Coronary artery (tissue), 2 donors: ENCODE results near the gene ZNF281.

Experiments used
- DNase-seq: peaks from one replicate; pipeline ENCODE4 v3.0.0-alpha.2; 2017; ENCODE audit warnings: low spot score
- H3K27ac ChIP-seq, 2 donors: fragments of 200-600 bp; sonication (generic); one replicate each; pipeline ENCODE4 v1.5.1; 2016 to 2019
- H3K4me3 ChIP-seq: fragments of 200-600 bp; sonication (generic); 2 replicates; pipeline ENCODE4 v1.5.1; 2016; ENCODE audit warnings: mild to moderate bottlenecking, moderate library complexity
- CTCF ChIP-seq: fragments of 200-600 bp; sonication (generic); IDR thresholded peaks from one replicate; pipeline ENCODE4 v1.5.1; 2019; ENCODE audit warnings: antibody characterized with exemption

Gene ZNF281

GRCh38 chr1:200409761-200410565, at the start of gene ZNF281:
ZNF281 (minus strand) TSS chr1:200410036; CDS start chr1:200409705, 331 bp downstream.
- Histone ChIP-seq H3K27ac (peak within 1 kb of the TSS; percentile 68 to 92), H3K4me3 (peak within 1 kb of the TSS; percentile 96)
- TF ChIP-seq CTCF = no peak
- peak; percentile 94 for DNase-seq

GRCh38 chr1:200458780-200459179, 48.9 kb upstream of the ZNF281 start:
- H3K27ac ChIP-seq = no peak overlapping the region
- no peak overlapping the region for H3K4me3 ChIP-seq
- no peak for TF ChIP-seq CTCF
- DNase-seq = no peak

- no peak for TF ChIP-seq CTCF
- no peak for DNase-seq
- H3K4me3 ChIP-seq = no peak overlapping the region
- no peak overlapping the region for H3K27ac ChIP-seq
Observed at GRCh38 chr1:200457810-200458209, 48.0 kb upstream of the ZNF281 start.

GRCh38 chr1:200454425-200454824, 44.6 kb upstream of the ZNF281 start:
- no peak overlapping the region for H3K4me3 ChIP-seq
- DNase-seq = no peak
- no peak overlapping the region for H3K27ac ChIP-seq
- TF ChIP-seq CTCF = no peak

GRCh38 chr1:200453553-200453905, 43.7 kb upstream of the ZNF281 start:
- H3K27ac ChIP-seq = no peak overlapping the region
- DNase-seq = no peak
- no peak overlapping the region for H3K4me3 ChIP-seq
- no peak for TF ChIP-seq CTCF

GRCh38 chr1:200452850-200453552, 43.2 kb upstream of the ZNF281 start:
- Histone ChIP-seq H3K27ac (no peak overlapping the region), H3K4me3 (no peak overlapping the region)
- no peak for DNase-seq
- no peak for TF ChIP-seq CTCF
